Mucosa of descending colon (tissue), 3 donors: ENCODE data around the gene ERC2. TPM values are rescaled to one million over a fixed set of nuclear protein-coding genes. Genes with fewer than 3 reads are reported as not detected.

Source experiments
- ATAC-seq: fragments of 200-7000 bp; cut with Tn5 transposase; one replicate; pipeline ENCODE4 v1.9.1; 2020; ENCODE audit warnings: mild to moderate bottlenecking, moderate library complexity
- DNase-seq, 3 donors: peaks; one replicate each; pipeline ENCODE4 v3.0.0-alpha.2; 2020
- H3K36me3 ChIP-seq: fragments of 200-600 bp; one replicate; pipeline ENCODE4 v1.8.0; 2021; ENCODE audit warnings: low read depth, mild to moderate bottlenecking
- H3K4me1 ChIP-seq: fragments of 200-600 bp; one replicate; pipeline ENCODE4 v1.8.0; 2021; ENCODE audit warnings: low read depth, mild to moderate bottlenecking
- H3K4me3 ChIP-seq: fragments of 200-600 bp; one replicate; pipeline ENCODE4 v1.8.0; 2021; ENCODE audit warnings: mild to moderate bottlenecking
- H3K9me3 ChIP-seq: fragments of 200-600 bp; one replicate; pipeline ENCODE4 v1.8.0; 2021; ENCODE audit warnings: mild to moderate bottlenecking
- intact Hi-C, 2 donors: fragments of 100-400 bp; cut with DNase I in 1 of 2; cut with micrococcal nuclease in 1 of 2; formaldehyde crosslinking; loops; one replicate each; pipeline versions ENCODE4 v1.11.0 to v1.11.1; 2022; cut with DNase I, micrococcal nuclease
- total RNA-seq, 3 donors: library from RNA; stranded (reverse); fragmentation: NEBNext Ultra II Directional in 2 of 3; extraction: Animal tissue kit (Norgen Biotek cat#: 25700) in 2 of 3; gene quantifications; one replicate each; pipeline versions ENCODE4 v1.2.1 to v1.2.4, GENCODE V29; 2021 to 2023
- TF ChIP-seq, protein P1 (sequence below): fragments of 200-600 bp; IDR thresholded peaks from one replicate; pipeline ENCODE4 v1.8.0; 2022; ENCODE audit warnings: antibody characterized with exemption, mild to moderate bottlenecking
- donor health status: DM: no; HTN: no; CAD: no; lungs with moderate emphysema.
- donor health status: DM: no; HTN: no; CAD: no.
- donor health status: DM: no; HTN: yes; CAD: no.

Gene ERC2
- total RNA-seq, 3 donors from 2014 or later, result 0.06 to 1.8 (median 0.43) TPM

DNA sequence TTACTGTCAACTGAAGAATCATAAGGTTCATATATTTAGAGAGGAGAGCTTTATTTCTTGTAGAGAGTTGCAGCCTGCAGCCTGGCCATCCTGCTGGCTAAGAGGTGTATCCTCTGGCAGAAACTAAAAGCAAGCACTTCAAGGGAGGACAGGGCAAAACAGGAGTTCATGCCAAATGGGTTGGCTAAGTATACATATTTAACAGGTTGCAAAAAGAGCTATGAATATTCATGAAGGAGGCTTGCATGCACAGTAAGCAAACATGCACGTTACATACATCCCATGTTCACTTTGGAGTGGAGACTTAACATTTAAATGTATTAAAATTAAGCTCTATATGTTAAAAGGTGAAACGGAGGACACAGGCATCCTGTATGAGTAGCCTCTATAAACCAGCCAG lies 354.4 kb downstream of the ERC2 start:
- no peak for ATAC-seq
- peaks cover 14% of the 10 kb centered on the region for H3K9me3 ChIP-seq
- intact Hi-C loops, result no loop called here
- TF ChIP-seq, protein P1, sequence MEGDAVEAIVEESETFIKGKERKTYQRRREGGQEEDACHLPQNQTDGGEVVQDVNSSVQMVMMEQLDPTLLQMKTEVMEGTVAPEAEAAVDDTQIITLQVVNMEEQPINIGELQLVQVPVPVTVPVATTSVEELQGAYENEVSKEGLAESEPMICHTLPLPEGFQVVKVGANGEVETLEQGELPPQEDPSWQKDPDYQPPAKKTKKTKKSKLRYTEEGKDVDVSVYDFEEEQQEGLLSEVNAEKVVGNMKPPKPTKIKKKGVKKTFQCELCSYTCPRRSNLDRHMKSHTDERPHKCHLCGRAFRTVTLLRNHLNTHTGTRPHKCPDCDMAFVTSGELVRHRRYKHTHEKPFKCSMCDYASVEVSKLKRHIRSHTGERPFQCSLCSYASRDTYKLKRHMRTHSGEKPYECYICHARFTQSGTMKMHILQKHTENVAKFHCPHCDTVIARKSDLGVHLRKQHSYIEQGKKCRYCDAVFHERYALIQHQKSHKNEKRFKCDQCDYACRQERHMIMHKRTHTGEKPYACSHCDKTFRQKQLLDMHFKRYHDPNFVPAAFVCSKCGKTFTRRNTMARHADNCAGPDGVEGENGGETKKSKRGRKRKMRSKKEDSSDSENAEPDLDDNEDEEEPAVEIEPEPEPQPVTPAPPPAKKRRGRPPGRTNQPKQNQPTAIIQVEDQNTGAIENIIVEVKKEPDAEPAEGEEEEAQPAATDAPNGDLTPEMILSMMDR, result no peak
- no peaks in the 10 kb centered on the region for H3K36me3 ChIP-seq
- H3K4me3 ChIP-seq, result no peak overlapping the region
- no peak for DNase-seq
- H3K4me1 ChIP-seq, result no peaks in the 10 kb centered on the region

DNA sequence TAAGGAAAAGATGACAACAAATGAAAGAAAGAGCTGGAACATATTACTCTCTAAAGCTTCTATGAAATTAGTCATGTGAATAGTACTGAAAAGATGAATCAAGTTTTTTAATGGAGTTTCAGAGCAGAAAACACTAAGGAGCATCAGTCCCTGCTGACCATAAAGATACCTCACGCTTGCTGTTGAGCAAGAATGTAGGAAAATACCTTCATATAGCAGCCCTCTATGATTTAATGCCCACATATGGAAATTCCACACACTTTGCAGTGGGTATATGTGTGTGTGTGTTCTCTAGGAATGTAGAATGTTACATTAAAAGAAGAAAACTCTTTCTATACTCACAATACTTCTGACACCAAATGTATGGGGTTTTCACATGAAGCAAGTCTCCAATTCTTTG lies 355.0 kb downstream of the ERC2 start:
- H3K4me3 ChIP-seq, result no peak overlapping the region
- H3K36me3 ChIP-seq, result no peaks in the 10 kb centered on the region
- TF ChIP-seq, protein P1, result no peak
- DNase-seq (no peak), ATAC-seq (no peak)
- H3K9me3 ChIP-seq, result peaks cover 14% of the 10 kb centered on the region
- intact Hi-C loops, result no loop called here
- H3K4me1 ChIP-seq, result no peaks in the 10 kb centered on the region

DNA sequence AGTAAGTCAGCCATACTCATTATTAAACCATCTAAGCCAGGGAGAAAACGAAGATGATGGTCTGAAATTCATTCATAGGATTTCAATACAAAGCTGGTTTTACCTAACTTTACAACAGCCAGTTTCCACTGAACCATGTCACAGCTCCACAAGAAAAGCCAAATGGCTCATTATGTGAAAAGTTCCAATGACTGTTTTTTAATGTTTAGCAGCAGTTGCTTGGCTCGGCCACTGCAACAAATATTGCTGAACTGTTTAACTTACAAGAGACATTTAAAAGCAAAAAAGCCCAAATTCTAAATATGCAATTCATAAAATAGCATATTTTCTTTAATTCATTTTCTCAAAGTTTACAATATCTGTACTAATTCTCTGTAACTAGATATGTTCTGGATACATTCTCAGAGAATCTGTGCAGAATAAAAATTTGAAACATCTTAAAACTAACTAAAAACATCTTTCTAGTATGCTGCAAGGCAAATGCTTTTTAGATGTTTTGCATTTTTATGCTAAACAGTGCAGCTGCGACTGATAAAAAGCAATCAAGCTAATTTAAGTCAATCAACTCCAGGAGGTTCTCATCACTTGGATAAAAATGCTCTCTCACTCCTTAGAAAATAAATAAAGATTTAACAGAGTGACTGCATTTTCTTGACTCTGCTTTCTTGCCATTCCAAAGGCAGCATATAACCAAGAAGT lies 356.5 kb downstream of the ERC2 start:
- Histone ChIP-seq H3K4me3 (no peak overlapping the region), H3K4me1 (no peaks in the 10 kb centered on the region), H3K9me3 (peaks cover 14% of the 10 kb centered on the region), H3K36me3 (no peaks in the 10 kb centered on the region)
- intact Hi-C loops, result no loop called here
- DNase-seq (no peak), ATAC-seq (no peak)
- TF ChIP-seq, protein P1, result no peak

- ATAC-seq (no peak), DNase-seq (no peak)
- Histone ChIP-seq H3K4me1 (no peaks in the 10 kb centered on the region), H3K4me3 (no peak overlapping the region), H3K9me3 (peaks cover 14% of the 10 kb centered on the region), H3K36me3 (no peaks in the 10 kb centered on the region)
- intact Hi-C loops, result no loop called here
- TF ChIP-seq, protein P1, result no peak
These were observed 357.4 kb downstream of the ERC2 start for GRCh38 chr3:56110886-56111285.

- ATAC-seq (no peak), DNase-seq (no peak)
- TF ChIP-seq, protein P1, result no peak
- Histone ChIP-seq H3K9me3 (no peaks in the 10 kb centered on the region), H3K36me3 (no peaks in the 10 kb centered on the region), H3K4me3 (no peak overlapping the region), H3K4me1 (no peaks in the 10 kb centered on the region)
- intact Hi-C loops, result no loop called here
These were observed 361.1 kb downstream of the ERC2 start for GRCh38 chr3:56107157-56107556.

DNA sequence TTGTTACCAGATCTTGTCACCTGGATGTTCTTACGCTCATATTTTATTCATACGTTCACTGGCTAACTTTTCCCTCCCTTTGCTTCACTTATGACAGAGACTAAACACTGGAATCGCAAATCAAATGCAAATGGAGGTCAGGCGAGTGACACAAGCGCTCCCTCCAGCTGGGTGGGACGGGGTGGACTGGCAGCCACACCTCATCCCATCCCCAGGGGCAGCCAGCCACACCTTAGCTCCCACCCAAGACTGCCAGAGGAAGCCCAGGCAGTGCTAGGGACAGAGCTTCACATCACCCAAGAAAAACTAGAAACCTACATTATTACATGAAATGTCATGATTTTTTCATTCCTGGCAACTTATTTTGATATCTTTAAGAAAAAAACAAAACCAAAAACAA lies 366.2 kb downstream of the ERC2 start:
- DNase-seq (no peak), ATAC-seq (no peak)
- Histone ChIP-seq H3K36me3 (no peaks in the 10 kb centered on the region), H3K4me3 (no peak overlapping the region), H3K9me3 (no peaks in the 10 kb centered on the region), H3K4me1 (no peaks in the 10 kb centered on the region)
- intact Hi-C loops, result no loop called here
- TF ChIP-seq, protein P1, result no peak
